Endometrial microvascular endothelial cells (primary cell): ENCODE data around the gene NAV1. TPM values are rescaled to one million over a fixed set of nuclear protein-coding genes. Genes with fewer than 3 reads are reported as not detected.

Source experiments
- in situ Hi-C: cut with HindIII; loops from 2 replicates; pipeline ENCODE4 v1.10.0; 2017; ENCODE audit warnings: low sequenced_read_pairs, low pct_unique_long_range_greater_than_20kb; ENCODE audit errors: inconsistent ontology term
- total RNA-seq: library from RNA; depleted of rRNA; stranded (reverse); fragments of >200 nt; gene quantifications from one replicate; pipeline ENCODE4 v1.2.3, GENCODE V29; 2015; ENCODE audit errors: inconsistent ontology term

Gene NAV1
- total RNA-seq, 1 donor from 2014 or later, result 47.8 TPM

DNA sequence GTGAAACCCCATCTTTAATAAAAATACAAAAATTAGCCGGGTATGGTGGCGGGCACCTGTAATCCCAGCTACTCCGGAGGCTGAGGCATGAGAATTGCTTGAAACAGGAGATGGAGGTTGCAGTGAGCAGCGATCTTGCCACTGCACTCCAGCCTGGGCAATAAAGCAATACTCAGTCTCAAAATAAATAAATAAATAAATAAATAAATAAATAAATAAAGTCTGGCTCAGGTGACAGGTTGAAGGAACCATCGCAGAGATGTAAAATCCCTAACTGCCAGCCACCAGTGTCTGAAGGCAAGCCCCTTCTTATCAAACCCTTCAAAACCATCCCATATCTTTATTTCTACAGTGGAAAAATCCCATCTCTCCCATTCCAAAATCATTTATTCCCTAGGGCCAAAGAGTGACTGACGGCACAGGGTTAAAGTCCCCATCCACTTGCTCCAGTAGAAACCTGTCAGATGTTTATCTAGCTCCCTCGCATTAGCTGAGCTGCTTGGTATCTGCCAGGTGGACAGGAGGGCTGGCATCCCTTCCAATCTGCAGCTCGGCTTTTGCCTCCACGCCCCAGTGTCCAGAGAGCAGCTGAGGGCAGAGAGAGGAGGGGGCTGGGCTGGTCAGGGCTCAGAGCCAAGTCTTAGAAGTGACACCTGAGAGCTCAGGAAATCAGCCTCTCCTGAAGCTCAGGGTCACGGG lies 37.0 kb upstream of the NAV1 start:
- in situ Hi-C loops, result no loop called here

DNA sequence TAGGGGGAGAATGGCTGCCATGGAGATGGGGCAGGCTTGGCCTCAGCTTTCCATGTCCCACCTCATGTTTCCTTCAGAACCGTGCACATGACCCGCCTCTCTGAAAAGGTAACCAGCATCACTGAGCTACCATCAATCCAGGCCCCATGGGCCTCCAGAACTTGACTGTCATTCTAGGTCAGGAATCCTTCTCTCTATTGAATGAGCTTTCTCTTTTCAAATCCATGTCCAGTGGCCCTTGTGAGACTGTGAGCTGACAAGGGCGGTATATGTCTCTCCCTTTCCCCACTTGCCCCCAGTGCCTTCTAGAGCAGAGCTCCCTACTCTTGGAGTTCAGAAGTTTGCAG lies 36.4 kb upstream of the NAV1 start:
- in situ Hi-C loops, result no loop called here

DNA sequence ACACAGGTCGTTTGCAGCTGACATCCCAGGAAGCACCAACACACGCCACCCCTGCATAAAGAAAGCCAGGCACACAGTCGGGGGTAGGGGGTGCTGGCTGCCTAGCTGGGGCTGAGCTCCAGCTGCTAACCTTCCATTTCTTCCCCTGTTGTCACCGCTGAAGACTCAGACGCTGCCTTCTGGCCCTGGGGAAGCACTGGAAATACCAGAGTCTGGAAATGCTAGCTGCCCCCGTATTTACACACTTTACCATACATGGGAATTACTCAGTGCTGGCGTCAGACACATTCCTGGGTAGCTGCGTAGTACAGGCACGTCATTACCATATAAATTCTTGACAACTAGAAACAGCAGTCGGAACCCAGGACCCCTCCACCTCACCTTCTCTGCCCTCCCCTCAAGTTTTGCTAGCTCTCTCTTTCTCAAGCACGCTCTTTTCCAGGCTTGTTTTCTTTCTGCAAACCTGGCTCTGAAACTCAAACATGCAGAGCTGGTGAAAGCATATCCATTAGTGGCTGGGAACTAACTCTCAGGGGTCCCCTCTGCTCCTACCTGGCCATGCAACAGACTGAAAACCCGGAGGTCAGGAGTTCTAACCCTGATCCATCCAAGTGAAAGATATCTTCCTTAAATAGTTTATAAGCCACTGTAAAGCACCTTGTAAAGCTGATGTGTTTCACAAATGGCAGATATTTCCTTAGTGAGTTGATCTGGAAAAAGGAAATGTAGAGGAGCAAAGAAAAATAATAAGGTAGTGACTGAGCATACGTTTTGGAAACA lies 35.3 kb upstream of the NAV1 start:
- in situ Hi-C loops, result no loop called here

DNA sequence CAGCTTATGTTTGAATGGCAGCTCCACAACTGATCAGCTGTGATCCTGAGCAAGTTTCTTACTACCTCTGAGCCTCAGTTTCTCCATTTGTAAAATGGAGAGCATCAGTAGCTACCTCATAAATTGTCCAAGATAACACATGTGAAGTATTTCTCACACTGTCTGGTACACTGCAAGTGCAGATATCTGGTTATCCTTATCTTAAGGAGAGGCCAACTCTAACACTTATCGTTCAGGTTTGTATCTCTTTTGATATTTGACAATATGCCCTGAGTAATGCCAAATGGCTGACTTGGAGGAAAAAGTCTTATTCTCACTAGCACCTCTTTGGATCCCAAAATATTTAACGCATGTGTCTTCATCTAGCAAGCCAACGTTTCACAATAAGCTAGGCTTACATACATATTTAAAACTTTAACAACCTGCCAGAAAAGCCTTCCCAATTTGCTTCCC lies 34.7 kb upstream of the NAV1 start:
- in situ Hi-C loops, result no loop called here

DNA sequence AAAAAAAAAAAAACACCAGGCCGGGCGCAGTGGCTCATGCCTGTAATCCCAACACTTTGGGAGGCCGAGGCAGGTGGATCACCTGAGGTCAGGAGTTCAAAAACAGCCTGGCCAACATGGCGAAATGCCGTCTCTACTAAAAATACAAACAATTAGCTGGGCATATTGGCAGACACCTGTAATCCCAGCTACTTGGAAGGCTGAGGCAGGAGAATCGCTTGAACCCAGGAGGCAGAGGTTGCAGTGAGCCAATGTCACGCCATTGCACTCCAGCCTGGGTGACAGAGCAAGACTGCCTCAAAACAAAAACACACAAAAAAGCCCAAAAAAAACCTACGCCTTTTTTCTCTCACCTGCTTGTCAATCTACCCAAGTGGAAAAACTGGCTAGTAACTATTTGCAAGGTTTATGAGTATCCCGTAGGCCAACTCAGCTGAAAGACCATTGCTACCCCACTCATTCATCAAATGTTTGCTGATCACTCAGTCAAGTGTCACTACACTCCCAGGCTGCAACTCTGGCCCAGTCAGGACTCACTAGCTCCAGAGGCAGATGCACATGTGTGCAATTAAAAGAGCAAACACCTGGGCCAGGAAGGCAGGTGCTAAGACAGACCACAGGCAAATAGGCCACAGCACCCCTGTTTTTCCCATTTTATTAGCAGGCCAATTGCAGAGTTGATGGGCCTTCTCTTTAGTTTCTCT lies 34.0 kb upstream of the NAV1 start:
- in situ Hi-C loops, result no loop called here

DNA sequence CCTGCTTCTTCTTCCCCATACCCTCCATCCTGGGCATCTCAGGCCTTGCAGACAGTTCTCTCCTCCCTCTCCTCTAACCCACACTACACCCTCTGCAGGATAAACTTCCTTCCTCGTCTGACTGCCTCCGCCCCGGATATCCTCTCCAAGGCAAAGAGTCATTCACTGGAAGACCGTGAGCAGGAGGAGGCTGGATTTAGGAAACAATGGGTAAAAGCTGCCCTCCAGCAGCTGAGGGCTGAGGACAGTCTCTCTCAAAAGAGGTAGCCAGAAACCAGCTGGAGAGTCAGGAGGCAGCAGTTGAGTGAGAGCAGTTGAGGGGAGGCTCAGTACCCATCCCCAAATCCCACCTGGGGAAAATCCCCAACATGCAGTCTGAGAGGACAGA lies 33.4 kb upstream of the NAV1 start:
- in situ Hi-C loops, result no loop called here

DNA sequence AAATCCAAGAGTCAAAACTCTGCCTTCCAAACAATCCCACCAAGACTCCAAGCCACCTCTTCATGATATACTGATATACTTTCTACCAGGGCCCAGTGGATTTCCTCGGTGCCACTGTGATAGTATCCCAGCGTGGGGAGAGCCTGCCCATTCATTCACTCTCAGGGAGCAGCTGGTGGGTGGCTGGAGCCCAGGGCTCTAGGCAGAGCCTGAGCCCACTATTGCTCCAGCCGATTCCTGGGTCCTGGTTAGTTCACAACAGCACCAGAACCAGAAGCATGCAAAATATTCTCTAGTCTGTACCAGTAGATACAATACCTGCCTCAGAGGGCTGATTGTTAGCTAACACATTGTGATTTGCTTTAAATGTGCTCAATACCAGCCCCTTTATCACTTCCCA lies 32.8 kb upstream of the NAV1 start:
- in situ Hi-C loops, result no loop called here

DNA sequence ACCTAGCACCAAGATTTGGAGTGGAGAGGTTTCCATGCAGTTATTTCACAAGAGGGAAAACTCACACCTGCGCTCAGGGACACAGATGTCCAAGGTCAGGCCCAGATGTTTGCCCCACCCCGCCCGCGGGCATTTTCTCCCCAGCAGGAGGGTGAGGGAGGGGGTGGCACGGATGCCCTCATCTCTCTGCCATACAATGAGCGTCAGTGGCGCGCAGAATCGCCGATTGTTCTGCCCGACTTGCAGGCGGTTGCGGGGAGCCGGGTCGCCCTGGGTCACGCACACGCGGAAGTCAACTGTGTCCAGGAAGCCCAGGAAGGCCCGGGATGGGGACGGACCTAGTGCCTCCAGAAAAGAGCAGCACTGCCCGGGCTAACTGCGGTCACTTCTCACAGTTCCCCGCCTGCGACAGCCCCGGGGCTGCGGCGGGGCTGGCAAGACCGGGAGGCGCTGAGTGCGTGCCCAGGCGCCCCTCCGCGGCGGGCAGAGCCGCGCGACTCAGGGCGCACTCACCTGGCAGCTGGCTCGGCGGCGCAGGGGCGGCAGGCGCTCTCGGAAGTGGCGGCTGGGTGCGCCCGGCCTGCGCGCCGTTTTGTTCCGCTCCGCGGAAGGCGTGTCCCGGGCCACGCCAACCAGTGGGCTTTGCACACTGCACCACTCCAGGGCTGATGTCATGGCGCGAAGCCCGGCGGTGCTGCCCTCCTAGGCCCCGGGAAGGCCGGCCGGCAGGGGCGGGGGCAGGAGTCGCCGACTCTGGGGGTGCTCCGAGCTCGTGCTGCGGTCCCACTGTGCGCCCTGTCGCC lies 32.2 kb upstream of the NAV1 start, which contains the start of gene CSRP1:
Gene CSRP1 (minus strand): TSS at position 567 of the 803 bp plus-strand sequence. CDS start 10,820 bp downstream, outside the sequence.
- in situ Hi-C loops, result no loop called here

DNA sequence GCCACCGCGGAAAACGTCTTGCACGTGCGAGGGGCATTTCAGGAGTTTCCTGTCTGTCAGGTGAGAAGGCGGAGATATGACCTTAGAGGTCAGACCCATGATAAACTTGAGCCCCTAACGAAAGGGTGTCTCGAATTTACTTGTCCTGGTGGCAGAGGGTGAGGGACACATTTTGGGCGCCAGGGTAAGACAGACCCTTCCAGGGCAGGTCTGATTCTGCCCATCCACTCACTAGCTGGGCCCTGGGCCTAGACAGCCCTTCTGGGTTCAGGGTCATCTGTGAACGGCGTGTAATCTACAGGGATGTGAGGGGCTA lies 31.6 kb upstream of the NAV1 start:
- in situ Hi-C loops, result no loop called here

DNA sequence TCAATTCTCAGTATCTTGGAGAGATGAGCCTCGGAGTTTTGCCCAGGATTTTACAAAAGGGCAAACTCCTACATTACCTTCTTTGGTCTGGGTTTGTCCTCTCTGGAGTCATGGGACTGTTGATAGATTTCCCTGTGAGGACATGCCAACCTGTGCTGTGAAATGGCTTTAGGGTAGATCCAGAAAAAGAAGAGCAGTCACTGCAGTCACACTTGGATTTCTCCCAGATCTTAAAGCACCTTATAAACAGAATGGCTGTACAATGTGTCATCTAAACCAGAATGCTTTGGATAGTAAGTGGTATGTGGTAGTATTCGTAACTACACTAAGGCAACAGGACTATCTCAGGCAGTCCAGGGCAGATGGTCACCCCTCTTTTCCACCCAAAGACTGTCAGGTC lies 30.1 kb upstream of the NAV1 start:
- in situ Hi-C loops, result no loop called here

DNA sequence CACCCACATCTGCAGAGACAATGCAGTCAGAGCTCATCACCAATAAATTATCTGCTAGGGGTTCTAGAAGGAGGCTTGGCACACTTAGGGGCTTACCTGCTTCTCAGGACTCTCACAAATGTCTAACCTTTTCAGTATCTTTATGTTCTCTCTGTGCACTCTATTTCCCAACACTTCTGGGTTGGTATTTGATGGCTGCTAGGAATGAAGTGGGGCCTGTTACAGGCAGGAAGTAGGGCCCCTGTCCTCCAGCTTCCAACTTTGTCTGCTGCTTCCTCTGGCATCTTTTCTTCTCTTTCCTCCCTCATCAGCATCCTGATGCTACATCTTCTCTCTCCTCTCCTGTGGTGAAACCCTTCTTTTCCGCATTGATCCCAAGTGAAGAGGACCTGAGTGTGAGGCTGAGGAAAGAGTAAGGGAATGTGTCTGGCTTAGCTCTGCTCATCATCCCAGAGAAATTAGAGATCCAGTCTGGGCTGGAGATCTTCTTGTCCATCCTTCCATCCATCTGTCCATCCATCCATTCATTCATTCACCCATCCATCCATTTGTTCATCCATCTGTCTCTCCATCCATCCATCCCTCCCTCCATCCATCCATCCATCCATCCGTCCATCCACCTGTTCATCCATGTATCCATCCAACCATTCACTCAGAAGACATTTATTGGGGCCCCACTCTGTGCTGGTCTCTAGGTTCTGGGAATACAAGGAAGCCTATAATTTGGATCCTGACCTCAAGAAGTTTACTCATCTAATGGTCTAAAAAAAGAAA lies 29.1 kb upstream of the NAV1 start:
- in situ Hi-C loops, result no loop called here

DNA sequence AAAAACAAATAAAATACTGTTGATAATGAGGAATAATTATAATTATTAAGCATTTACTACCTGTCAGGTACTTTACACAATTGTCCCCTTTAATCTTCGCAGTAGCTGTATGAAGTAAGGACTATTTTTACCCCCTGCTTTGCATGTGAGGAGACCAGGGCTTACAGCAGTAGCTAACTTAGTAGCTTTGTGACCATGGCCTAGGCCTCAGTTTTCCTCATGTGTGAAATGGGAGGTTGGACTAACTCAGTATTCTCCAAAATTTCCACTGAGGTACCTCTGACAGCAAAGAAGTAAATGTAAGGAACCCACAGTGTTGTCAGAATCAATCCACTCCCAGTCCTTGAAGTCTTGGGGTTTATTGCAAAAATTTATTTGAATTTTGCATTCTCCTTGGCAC lies 28.2 kb upstream of the NAV1 start:
- in situ Hi-C loops, result no loop called here

DNA sequence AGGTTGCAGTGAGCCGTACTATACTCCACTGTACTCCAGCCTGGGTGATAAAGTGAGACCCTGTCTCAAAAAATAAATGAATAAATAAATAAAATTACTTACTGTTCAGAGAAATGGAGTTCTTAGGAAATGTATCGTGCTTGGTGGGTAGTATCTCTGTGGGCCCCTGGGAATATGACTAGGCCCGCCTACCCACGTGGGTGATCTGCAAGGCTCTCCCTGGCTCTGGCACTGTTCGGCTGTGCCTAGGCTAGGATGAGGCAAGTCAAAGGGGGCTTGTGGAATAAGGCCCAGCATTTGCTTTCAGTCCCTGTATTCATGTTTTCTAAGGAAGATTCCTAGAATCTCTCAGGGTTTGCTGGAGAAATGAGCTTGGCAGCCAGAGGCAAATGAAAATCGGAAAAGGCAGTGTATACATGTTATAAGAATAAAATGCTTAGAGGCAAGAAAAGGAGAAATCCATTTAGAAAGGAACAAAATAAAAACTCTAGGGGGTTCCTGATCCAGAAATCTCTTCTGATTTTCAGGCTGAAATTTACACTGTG lies 27.5 kb upstream of the NAV1 start:
- in situ Hi-C loops, result no loop called here

DNA sequence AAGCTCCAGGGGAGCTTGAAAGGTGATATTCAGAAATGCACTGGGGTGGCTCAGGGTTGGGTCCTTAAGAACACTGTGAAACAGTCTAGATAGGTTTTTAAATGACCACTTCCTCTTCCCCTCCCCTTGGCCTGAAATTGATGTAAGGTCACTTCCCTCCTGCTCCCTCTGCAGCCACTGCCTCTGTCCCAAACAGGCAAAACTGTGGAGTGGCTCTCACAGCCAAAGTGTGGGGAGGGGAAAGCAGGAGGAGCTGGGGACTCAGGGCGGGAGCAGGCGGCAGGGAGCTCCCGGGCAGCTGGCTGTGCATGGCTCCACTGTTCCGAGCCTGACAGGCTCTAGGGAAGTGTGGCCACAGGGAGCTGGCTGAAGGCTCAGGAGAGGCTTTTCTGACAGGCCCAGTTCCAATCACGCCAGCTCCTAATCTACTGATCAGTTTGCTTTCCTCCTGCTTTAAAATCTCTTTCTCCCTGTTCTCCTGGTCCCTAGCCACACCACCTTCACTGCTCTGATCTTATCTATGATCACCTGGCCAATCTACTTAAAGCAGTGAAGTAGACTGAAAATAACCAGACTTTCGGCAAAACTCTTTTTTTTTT lies 26.9 kb upstream of the NAV1 start:
- in situ Hi-C loops, result no loop called here

DNA sequence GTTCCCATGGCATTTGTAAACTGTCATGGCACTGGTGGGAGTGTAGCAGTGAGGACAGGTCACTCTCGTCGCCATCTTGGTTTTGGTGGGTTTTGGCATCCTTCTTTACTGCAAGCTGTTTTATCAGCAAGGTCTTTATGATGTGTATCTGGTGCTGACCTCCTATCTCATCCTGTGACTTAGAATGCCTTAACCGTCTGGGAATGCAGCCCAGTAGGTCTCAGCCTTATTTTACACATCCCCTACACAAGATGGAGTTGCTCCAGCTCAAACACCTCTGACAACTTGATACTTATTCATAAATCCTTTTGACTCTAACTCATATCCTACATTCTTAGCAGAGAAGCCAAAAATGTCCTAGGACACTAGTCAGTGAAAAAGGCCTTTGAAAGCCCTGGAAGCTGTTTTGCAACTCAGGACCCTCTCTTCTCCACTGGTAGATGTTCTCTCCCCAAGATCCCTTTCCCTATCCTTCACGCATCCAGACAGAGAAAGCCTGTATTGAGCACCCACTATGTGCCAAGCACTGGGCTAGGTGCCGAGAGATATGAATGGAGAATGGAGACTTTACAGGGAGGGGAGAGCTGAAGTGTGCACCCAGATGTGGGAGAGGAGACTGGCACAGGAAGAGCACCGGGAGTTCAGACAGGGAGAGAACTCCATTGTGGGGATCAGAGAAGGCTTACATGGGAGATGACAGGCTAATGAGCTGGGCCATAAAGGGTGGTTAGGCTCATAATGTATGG lies 25.3 kb upstream of the NAV1 start:
- in situ Hi-C loops, result no loop called here

DNA sequence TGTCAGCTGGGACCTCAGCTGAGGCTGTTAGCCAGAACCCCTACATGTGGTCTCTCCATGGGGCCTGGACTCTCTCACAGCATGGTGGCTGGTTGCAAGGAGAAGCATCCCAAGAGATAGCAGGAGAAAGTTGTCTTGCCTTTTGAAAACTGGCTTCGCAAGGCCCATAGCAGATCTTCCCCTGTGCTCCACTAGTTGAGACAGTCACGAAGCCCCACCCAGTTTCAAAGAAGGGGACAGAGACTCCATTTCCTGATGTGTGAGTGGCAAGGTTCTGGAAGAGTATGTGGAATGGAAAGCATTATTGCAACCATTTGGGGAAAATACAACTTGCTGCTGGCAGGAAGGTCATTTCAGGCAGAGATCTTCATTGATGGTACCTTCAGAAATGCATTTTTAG lies 24.5 kb upstream of the NAV1 start:
- in situ Hi-C loops, result no loop called here

DNA sequence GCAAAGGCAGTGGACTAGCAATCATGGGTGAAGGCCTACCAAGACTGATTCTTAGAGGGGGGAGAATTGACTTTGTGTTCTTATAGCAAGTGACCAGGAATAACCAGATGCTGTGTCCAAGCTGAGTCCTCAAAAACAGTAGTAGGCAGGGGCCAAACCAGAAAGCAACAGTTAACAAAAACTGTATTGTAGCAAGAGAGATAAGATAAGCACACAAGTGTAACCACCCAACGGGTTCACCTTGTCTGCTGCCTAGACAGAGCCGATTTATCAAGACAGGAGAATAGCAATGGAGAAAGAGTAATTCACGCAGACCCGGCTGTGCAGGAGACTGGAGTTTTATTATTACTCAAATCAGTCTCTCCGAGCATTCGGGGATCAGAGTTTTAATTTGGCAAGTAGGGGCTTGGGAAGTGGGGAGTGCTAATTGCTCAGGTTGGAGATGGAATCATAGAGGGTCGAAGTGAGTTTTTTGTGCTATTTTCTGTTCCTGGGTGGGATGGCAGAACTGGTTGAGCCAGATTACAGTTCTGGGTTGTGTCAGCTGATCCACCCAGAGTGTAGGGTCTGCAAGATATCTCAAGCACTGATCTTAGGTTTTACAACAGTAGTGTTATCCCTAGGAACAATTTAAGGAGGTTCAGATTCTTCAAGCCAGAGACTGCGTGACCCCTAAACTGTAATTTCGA lies 23.7 kb upstream of the NAV1 start:
- in situ Hi-C loops, result loop anchor here (5.0 kb wide), 1 partner anchor 38 kb away; no protein-coding TSS in a partner anchor
